HG03045 (cell line): ENCODE measurements around the gene TLCD4.
A peak's percentile ranks its signal among the peaks of the same experiment; 100 is the strongest.
"Not testable (repeated sequence)": the region's sequence is repeated elsewhere in the genome, so short reads cannot be mapped to it uniquely, and the experiment has no call there.

ENCODE experiments used
- ATAC-seq: cut with Tn5 transposase; IDR thresholded peaks from one replicate; pipeline ENCODE4 v1.9.1; 2021; ENCODE audit warnings: mild to moderate bottlenecking, moderate library complexity; ENCODE audit not compliant: unreplicated experiment

Gene TLCD4

GRCh38 chr1:95117207-95118066, at the start of gene TLCD4:
TSS of gene TLCD4 (plus strand) at chr1:95117355. CDS start at chr1:95143902, 26,547 bp downstream.
- ATAC-seq, result peak; percentile 54

GRCh38 chr1:95067568-95067967, 49.6 kb upstream of the TLCD4 start:
- no peak for ATAC-seq

GRCh38 chr1:95068956-95069709, 48.0 kb upstream of the TLCD4 start:
- no peak for ATAC-seq

- ATAC-seq, result no peak
Measured at GRCh38 chr1:95069710-95070093, 47.5 kb upstream of the TLCD4 start.

GRCh38 chr1:95071539-95071938, 45.6 kb upstream of the TLCD4 start:
- ATAC-seq, result no peak

- ATAC-seq, result no peak
Measured at GRCh38 chr1:95072117-95072516, 45.0 kb upstream of the TLCD4 start.

GRCh38 chr1:95072532-95073419, 44.4 kb upstream of the TLCD4 start, which contains the start of gene ALG14:
TSS of gene ALG14 (minus strand) at chr1:95072951. CDS start at chr1:95072898, 53 bp downstream.
- peak; percentile 96 for ATAC-seq

- ATAC-seq, result no peak
Measured at GRCh38 chr1:95073446-95073845, 43.7 kb upstream of the TLCD4 start.

GRCh38 chr1:95076034-95076433, 41.1 kb upstream of the TLCD4 start:
- no peak for ATAC-seq

GRCh38 chr1:95080446-95080845, 36.7 kb upstream of the TLCD4 start:
- no peak for ATAC-seq

- ATAC-seq, result no peak
Measured at GRCh38 chr1:95080879-95081278, 36.3 kb upstream of the TLCD4 start.

- peak; percentile 69 for ATAC-seq
Measured at GRCh38 chr1:95084317-95085176, 32.6 kb upstream of the TLCD4 start.

GRCh38 chr1:95085376-95085775, 31.8 kb upstream of the TLCD4 start:
- no peak for ATAC-seq

- no peak for ATAC-seq
Measured at GRCh38 chr1:95086949-95087533, 30.1 kb upstream of the TLCD4 start.

GRCh38 chr1:95088303-95088702, 28.9 kb upstream of the TLCD4 start:
- ATAC-seq, result no peak

GRCh38 chr1:95089650-95090287, 27.4 kb upstream of the TLCD4 start:
- ATAC-seq, result no peak

GRCh38 chr1:95091290-95091689, 25.9 kb upstream of the TLCD4 start:
- not testable (repeated sequence) for ATAC-seq

GRCh38 chr1:95092891-95093290, 24.3 kb upstream of the TLCD4 start:
- ATAC-seq, result not testable (repeated sequence)

- no peak for ATAC-seq
Measured at GRCh38 chr1:95093296-95093695, 23.9 kb upstream of the TLCD4 start.
